MCF 10A (cell line): Measurements from ENCODE around the gene ADAP1. TPM values are rescaled to one million over a fixed set of nuclear protein-coding genes. Genes with fewer than 3 reads are reported as not detected.

ENCODE experiments used
- BruUV-seq: library from RNA; stranded (reverse); fragments of 400-500 nt; replicated peaks from 2 replicates; lab custom pipeline; 2021; lab: Mats Ljungman, UMichigan
- CTCF ChIA-PET: fragments of 300-600 bp; sonication (Branson Sonifier 250); formaldehyde crosslinking; extraction: SDS; loops from one replicate; lab custom pipeline; 2021; ENCODE audit warnings: antibody characterized with exemption, inconsistent platforms; lab: Yijun Ruan, JAX
- POLR2A ChIA-PET: fragments of 300-600, 350-650 bp; sonication (Branson Sonifier 250); formaldehyde crosslinking; extraction: SDS; loops from one replicate; lab custom pipeline; 2020; ENCODE audit warnings: antibody characterized with exemption, inconsistent platforms; lab: Yijun Ruan, JAX
- DNase-seq: peaks from one replicate; pipeline ENCODE4 v3.0.0-alpha.2; 2018; ENCODE audit not compliant: unreplicated experiment
- H3K27ac Mint-ChIP-seq: one replicate; pipeline ENCODE4 v1.8.0; 2022; ENCODE audit warnings: mild to moderate bottlenecking, low read depth, mixed read lengths; ENCODE audit not compliant: unreplicated experiment
- H3K27me3 Mint-ChIP-seq: one replicate; pipeline ENCODE4 v1.8.0; 2022; ENCODE audit warnings: mixed read lengths; ENCODE audit not compliant: insufficient read depth, unreplicated experiment
- H3K36me3 Mint-ChIP-seq: one replicate; pipeline ENCODE4 v1.8.0; 2022; ENCODE audit warnings: mild to moderate bottlenecking, moderate library complexity, mixed read lengths; ENCODE audit not compliant: insufficient read depth, unreplicated experiment
- H3K4me1 Mint-ChIP-seq: one replicate; pipeline ENCODE4 v1.8.0; 2022; ENCODE audit warnings: mixed read lengths; ENCODE audit not compliant: insufficient read depth, unreplicated experiment
- H3K4me3 Mint-ChIP-seq: one replicate; pipeline ENCODE4 v1.8.0; 2022; ENCODE audit warnings: mild to moderate bottlenecking, moderate library complexity, mixed read lengths; ENCODE audit not compliant: unreplicated experiment
- H3K9me3 Mint-ChIP-seq: one replicate; pipeline ENCODE4 v1.8.0; 2022; ENCODE audit warnings: mixed read lengths; ENCODE audit not compliant: unreplicated experiment
- CTCF ChIP-seq: fragments of 200-600 bp; IDR thresholded peaks from one replicate; pipeline ENCODE4 v1.8.0; 2022; ENCODE audit warnings: antibody characterized with exemption, mild to moderate bottlenecking; ENCODE audit not compliant: unreplicated experiment
- intact Hi-C: fragments of 100-400 bp; cut with micrococcal nuclease; formaldehyde crosslinking; loops from 2 replicates; pipeline ENCODE4 v1.14.1; 2022
- total RNA-seq: library from RNA; stranded (reverse); gene quantifications from 2 replicates; pipeline ENCODE4 v1.2.3, GENCODE V29; 2022

The ADAP1 gene
- total RNA-seq, 1 experiment from 2014 or later, result 7.0 TPM

GRCh38 chr7:902996-903395, 51.5 kb downstream of the ADAP1 start:
- H3K9me3 Mint-ChIP-seq, result no peaks in the 10 kb centered on the region
- H3K4me1 Mint-ChIP-seq, result peaks cover 4% of the 10 kb centered on the region
- no peak for DNase-seq
- peaks cover 19% of the 10 kb centered on the region for H3K27me3 Mint-ChIP-seq
- H3K36me3 Mint-ChIP-seq, result peaks cover 6% of the 10 kb centered on the region
- POLR2A ChIA-PET, result no interaction called here
- no peak overlapping the region for H3K4me3 Mint-ChIP-seq
- intact Hi-C loops, result no loop called here
- TF ChIP-seq CTCF, result no peak
- CTCF ChIA-PET, result no interaction called here
- no TSS peak for BruUV-seq
- H3K27ac Mint-ChIP-seq, result no peak overlapping the region

GRCh38 chr7:901388-902154, 52.9 kb downstream of the ADAP1 start:
- ChIA-PET POLR2A (interaction anchor here (0.5 kb wide), 1 partner anchor 256 kb away, joined by 3 read pairs; no protein-coding TSS in a partner anchor), CTCF (interaction anchor here (0.6 to 0.8 kb wide), 3 partner anchors 13 to 50 kb away, joined by 3 to 4 read pairs (median 3); no protein-coding TSS in a partner anchor)
- TF ChIP-seq CTCF, result no peak
- Mint-ChIP-seq H3K4me1 (peaks cover 4% of the 10 kb centered on the region), H3K36me3 (peaks cover 6% of the 10 kb centered on the region), H3K9me3 (no peaks in the 10 kb centered on the region), H3K27ac (no peak overlapping the region), H3K4me3 (no peak overlapping the region), H3K27me3 (peaks cover 19% of the 10 kb centered on the region)
- BruUV-seq, result no TSS peak
- peak; percentile 90 for DNase-seq
- intact Hi-C loops, result no loop called here

- Mint-ChIP-seq H3K36me3 (peaks cover 11% of the 10 kb centered on the region), H3K4me3 (no peak overlapping the region), H3K27ac (no peak overlapping the region), H3K9me3 (no peaks in the 10 kb centered on the region), H3K4me1 (peaks cover 4% of the 10 kb centered on the region), H3K27me3 (peaks cover 14% of the 10 kb centered on the region)
- intact Hi-C loops, result no loop called here
- no TSS peak for BruUV-seq
- no peak for DNase-seq
- ChIA-PET POLR2A (no interaction called here), CTCF (interaction anchor here (0.6 to 0.8 kb wide), 3 partner anchors 13 to 50 kb away, joined by 3 to 4 read pairs (median 3); no protein-coding TSS in a partner anchor)
- TF ChIP-seq CTCF, result no peak
Measured at GRCh38 chr7:901041-901387, 53.5 kb downstream of the ADAP1 start.

- Mint-ChIP-seq H3K27me3 (peaks cover 9% of the 10 kb centered on the region), H3K4me1 (peaks cover 4% of the 10 kb centered on the region), H3K9me3 (no peaks in the 10 kb centered on the region), H3K36me3 (peaks cover 16% of the 10 kb centered on the region), H3K27ac (no peak overlapping the region), H3K4me3 (no peak overlapping the region)
- intact Hi-C loops, result no loop called here
- ChIA-PET CTCF (interaction anchor here (0.6 to 0.8 kb wide), 2 partner anchors 14 to 286 kb away, joined by 3 read pairs; no protein-coding TSS in a partner anchor), POLR2A (interaction anchor here (1.2 kb wide), 1 partner anchor 74 kb away, joined by 4 read pairs; no protein-coding TSS in a partner anchor)
- no peak for DNase-seq
- TF ChIP-seq CTCF, result no peak
- no TSS peak for BruUV-seq
Measured at GRCh38 chr7:900331-901040, 54.0 kb downstream of the ADAP1 start.
